ENCODE measurements around the gene HAO2.

DNA sequence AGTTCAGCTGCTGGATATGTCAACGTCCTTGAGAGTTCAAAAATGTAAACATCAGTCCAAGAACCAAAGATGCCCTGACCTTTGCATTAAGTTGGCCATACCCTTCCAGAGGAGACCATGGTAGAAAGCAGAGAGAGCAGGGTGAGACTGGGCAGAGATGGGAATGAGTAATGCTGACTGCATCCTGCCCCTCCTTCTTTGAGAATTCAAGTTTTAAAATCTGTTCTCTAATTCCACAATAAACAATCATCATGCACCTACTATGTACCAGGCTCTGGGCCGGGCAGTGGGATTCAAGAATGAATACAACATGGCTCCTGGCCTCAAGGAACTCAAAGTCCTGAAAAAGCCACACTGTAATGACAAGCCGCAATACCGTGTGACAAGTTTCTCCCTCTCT lies 3.9 kb upstream of the HAO2 start:
- TF ChIP-seq, protein P1, sequence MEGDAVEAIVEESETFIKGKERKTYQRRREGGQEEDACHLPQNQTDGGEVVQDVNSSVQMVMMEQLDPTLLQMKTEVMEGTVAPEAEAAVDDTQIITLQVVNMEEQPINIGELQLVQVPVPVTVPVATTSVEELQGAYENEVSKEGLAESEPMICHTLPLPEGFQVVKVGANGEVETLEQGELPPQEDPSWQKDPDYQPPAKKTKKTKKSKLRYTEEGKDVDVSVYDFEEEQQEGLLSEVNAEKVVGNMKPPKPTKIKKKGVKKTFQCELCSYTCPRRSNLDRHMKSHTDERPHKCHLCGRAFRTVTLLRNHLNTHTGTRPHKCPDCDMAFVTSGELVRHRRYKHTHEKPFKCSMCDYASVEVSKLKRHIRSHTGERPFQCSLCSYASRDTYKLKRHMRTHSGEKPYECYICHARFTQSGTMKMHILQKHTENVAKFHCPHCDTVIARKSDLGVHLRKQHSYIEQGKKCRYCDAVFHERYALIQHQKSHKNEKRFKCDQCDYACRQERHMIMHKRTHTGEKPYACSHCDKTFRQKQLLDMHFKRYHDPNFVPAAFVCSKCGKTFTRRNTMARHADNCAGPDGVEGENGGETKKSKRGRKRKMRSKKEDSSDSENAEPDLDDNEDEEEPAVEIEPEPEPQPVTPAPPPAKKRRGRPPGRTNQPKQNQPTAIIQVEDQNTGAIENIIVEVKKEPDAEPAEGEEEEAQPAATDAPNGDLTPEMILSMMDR (IDR thresholded peaks at IDR 0.05), result no peak
- TF ChIP-seq POLR2A (IDR thresholded peaks at IDR 0.05), result no peak
